Measurements from ENCODE around the gene PCBP3. TPM values are rescaled to one million over a fixed set of nuclear protein-coding genes. Genes with fewer than 3 reads are reported as not detected.

Gene PCBP3
- total RNA-seq, 1 donor from 2014 or later: 4.6 TPM

GRCh38 chr21:45911806-45912325 is 268.3 kb downstream of the PCBP3 start:
- TF ChIP-seq EZH2phosphoT487 (IDR thresholded peaks at IDR 0.05) (no peak), CTCF (IDR thresholded peaks at IDR 0.05) (no peak), EZH2 (IDR thresholded peaks at IDR 0.05) (no peak)
- Histone ChIP-seq H3K4me2 (no peak overlapping the region), H4K20me1 (ENCODE audit: low read depth) (no peaks in the 10 kb centered on the region), H3K27me3 (no peaks in the 10 kb centered on the region), H3K4me3 (no peak overlapping the region), H3F3A (ENCODE audit: low read depth) (no peaks in the 10 kb centered on the region), H3K27ac (no peak overlapping the region), H2AFZ (replicated peaks) (no peak overlapping the region), H3K36me3 (no peaks in the 10 kb centered on the region), H3K9ac (no peak overlapping the region), H3K4me1 (no peaks in the 10 kb centered on the region), H3K9me3 (ENCODE audit: low read depth) (no peaks in the 10 kb centered on the region), H3K79me2 (ENCODE audit: low read depth) (no peaks in the 10 kb centered on the region)
- Mint-ChIP-seq H3K9me3 (no peaks in the 10 kb centered on the region), H3K27ac (peak overlapping the region; percentile 42), H3K27me3 (ENCODE audit: insufficient read depth, low read depth) (peaks cover 5% of the 10 kb centered on the region), H3K36me3 (no peaks in the 10 kb centered on the region), H3K4me1 (peaks cover 11% of the 10 kb centered on the region), H3K4me3 (no peak overlapping the region)
- no peak for DNase-seq (ENCODE audit: low spot score)

DNA sequence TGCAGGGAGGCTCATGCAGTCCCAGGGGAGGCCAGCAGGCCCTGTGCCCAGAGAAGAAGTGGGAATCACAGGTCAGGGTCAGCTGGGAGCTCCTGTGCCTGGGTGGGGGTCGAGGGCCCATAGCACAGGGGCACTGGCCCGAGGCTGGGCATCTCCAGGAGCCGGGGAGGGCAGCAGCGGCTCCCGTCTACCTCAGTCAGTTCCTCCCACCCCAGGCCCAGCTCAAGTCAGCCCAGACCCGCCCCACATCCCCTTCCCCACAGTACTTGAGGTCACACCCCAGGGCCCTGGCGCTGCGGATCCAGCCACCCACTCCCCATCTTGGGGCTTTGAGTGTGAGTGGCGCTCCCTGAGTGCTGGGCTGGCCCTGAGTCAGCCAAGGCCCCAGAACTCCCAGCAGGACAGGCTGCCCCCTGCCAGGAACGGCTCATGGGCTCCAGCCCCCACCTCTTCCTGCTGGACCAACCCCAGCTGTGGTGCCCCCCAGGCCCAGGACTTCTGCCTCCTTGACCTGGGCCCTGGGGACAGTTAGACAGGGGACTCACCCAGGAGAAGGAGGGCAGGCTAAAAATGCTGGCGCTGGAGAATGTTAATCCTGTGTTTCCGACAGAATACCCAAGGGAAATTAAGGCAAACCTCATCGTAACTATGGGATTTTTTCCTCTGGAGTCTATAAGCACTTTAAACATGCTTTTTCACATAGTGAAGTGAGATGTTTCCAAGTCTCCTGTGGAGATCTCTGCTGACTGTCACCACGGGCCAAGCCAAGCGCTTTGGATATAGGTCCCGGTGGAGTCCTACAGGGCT is 269.3 kb downstream of the PCBP3 start:
- no peak overlapping the region for H3K27ac Mint-ChIP-seq
- peaks cover 5% of the 10 kb centered on the region for H3K27me3 Mint-ChIP-seq (ENCODE audit: insufficient read depth, low read depth)
- peaks cover 11% of the 10 kb centered on the region for H3K4me1 Mint-ChIP-seq

DNA sequence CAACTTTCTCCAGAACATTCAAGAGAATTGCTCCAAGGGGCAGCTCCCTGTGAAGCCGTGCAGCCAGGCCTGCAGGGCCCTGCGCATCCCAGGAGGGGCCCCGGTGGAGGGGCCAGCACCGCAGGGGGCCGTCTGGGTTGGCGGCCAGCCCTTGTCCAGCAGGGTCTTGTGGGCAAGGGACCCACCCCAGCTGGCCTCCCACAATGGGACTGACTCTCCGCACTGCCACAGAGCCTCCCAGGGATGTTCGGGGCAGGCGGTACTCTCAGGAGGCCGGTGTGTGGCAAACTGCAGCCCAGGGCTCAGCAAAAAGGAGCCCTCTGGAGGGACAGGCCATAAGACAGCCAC is 269.9 kb downstream of the PCBP3 start:
- Mint-ChIP-seq H3K36me3 (no peaks in the 10 kb centered on the region), H3K27me3 (ENCODE audit: insufficient read depth, low read depth) (peaks cover 5% of the 10 kb centered on the region), H3K4me3 (no peak overlapping the region), H3K9me3 (no peaks in the 10 kb centered on the region), H3K4me1 (peaks cover 11% of the 10 kb centered on the region), H3K27ac (no peak overlapping the region)
- Histone ChIP-seq H2AFZ (replicated peaks) (no peak overlapping the region), H4K20me1 (ENCODE audit: low read depth) (no peaks in the 10 kb centered on the region), H3K9me3 (ENCODE audit: low read depth) (no peaks in the 10 kb centered on the region), H3K9ac (no peak overlapping the region), H3K79me2 (ENCODE audit: low read depth) (no peaks in the 10 kb centered on the region), H3K4me3 (no peak overlapping the region), H3K27ac (no peak overlapping the region), H3K4me1 (no peaks in the 10 kb centered on the region), H3K36me3 (no peaks in the 10 kb centered on the region), H3F3A (ENCODE audit: low read depth) (no peaks in the 10 kb centered on the region), H3K4me2 (no peak overlapping the region), H3K27me3 (no peaks in the 10 kb centered on the region)
- no peak for DNase-seq (ENCODE audit: low spot score)
- TF ChIP-seq EZH2 (IDR thresholded peaks at IDR 0.05) (no peak), EZH2phosphoT487 (IDR thresholded peaks at IDR 0.05) (no peak), CTCF (IDR thresholded peaks at IDR 0.05) (no peak)

More for the DNA sequence above, 269.3 kb downstream of the PCBP3 start:
- Histone ChIP-seq H2AFZ (replicated peaks) (no peak overlapping the region), H3K36me3 (no peaks in the 10 kb centered on the region), H4K20me1 (ENCODE audit: low read depth) (no peaks in the 10 kb centered on the region), H3K79me2 (ENCODE audit: low read depth) (no peaks in the 10 kb centered on the region), H3K4me2 (no peak overlapping the region), H3K27me3 (no peaks in the 10 kb centered on the region), H3K4me1 (no peaks in the 10 kb centered on the region), H3K4me3 (no peak overlapping the region), H3F3A (ENCODE audit: low read depth) (no peaks in the 10 kb centered on the region), H3K9me3 (ENCODE audit: low read depth) (no peaks in the 10 kb centered on the region), H3K9ac (no peak overlapping the region), H3K27ac (no peak overlapping the region)
- no peak overlapping the region for H3K4me3 Mint-ChIP-seq
- H3K9me3 Mint-ChIP-seq: no peaks in the 10 kb centered on the region
- no peaks in the 10 kb centered on the region for H3K36me3 Mint-ChIP-seq
- DNase-seq (ENCODE audit: low spot score): no peak
- TF ChIP-seq EZH2 (IDR thresholded peaks at IDR 0.05) (no peak), CTCF (IDR thresholded peaks at IDR 0.05) (no peak), EZH2phosphoT487 (IDR thresholded peaks at IDR 0.05) (no peak)
